ENCODE results near the gene CEP152.

Gene CEP152

GRCh38 chr15:48695827-48696573 lies 114.9 kb downstream of the CEP152 start:
- Histone ChIP-seq H3K27ac (ENCODE audit: insufficient read depth, low read length, poor library complexity, severe bottlenecking) (no peak overlapping the region), H3K4me1 (ENCODE audit: control insufficient read depth, insufficient read depth, low read length, poor library complexity, severe bottlenecking) (no peaks in the 10 kb centered on the region), H3K27me3 (replicated peaks; ENCODE audit: control insufficient read depth, insufficient read depth, low read length, poor library complexity, severe bottlenecking) (no peaks in the 10 kb centered on the region), H3K36me3 (ENCODE audit: control insufficient read depth, insufficient read depth, low read length) (no peaks in the 10 kb centered on the region), H3K4me3 (ENCODE audit: insufficient read depth, low read depth, low read length, poor library complexity, severe bottlenecking) (no peak overlapping the region), H3K9me3 (ENCODE audit: control insufficient read depth, low read length) (no peaks in the 10 kb centered on the region)
- DNase-seq: no peak

- H3K4me1 ChIP-seq (ENCODE audit: control insufficient read depth, insufficient read depth, low read length, poor library complexity, severe bottlenecking): no peaks in the 10 kb centered on the region
- no peaks in the 10 kb centered on the region for H3K27me3 ChIP-seq (replicated peaks; ENCODE audit: control insufficient read depth, insufficient read depth, low read length, poor library complexity, severe bottlenecking)
- no peaks in the 10 kb centered on the region for H3K36me3 ChIP-seq (ENCODE audit: control insufficient read depth, insufficient read depth, low read length)
- no peak for DNase-seq
- no peaks in the 10 kb centered on the region for H3K9me3 ChIP-seq (ENCODE audit: control insufficient read depth, low read length)
- no peak overlapping the region for H3K4me3 ChIP-seq (ENCODE audit: insufficient read depth, low read depth, low read length, poor library complexity, severe bottlenecking)
- H3K27ac ChIP-seq (ENCODE audit: insufficient read depth, low read length, poor library complexity, severe bottlenecking): no peak overlapping the region
These were observed 115.6 kb downstream of the CEP152 start for GRCh38 chr15:48695088-48695826.

GRCh38 chr15:48693484-48693883 lies 117.4 kb downstream of the CEP152 start:
- no peaks in the 10 kb centered on the region for H3K4me1 ChIP-seq (ENCODE audit: control insufficient read depth, insufficient read depth, low read length, poor library complexity, severe bottlenecking)
- H3K27me3 ChIP-seq (replicated peaks; ENCODE audit: control insufficient read depth, insufficient read depth, low read length, poor library complexity, severe bottlenecking): no peaks in the 10 kb centered on the region
- no peaks in the 10 kb centered on the region for H3K36me3 ChIP-seq (ENCODE audit: control insufficient read depth, insufficient read depth, low read length)
- no peak for DNase-seq
- H3K9me3 ChIP-seq (ENCODE audit: control insufficient read depth, low read length): no peaks in the 10 kb centered on the region
- no peak overlapping the region for H3K4me3 ChIP-seq (ENCODE audit: insufficient read depth, low read depth, low read length, poor library complexity, severe bottlenecking)
- H3K27ac ChIP-seq (ENCODE audit: insufficient read depth, low read length, poor library complexity, severe bottlenecking): no peak overlapping the region

GRCh38 chr15:48688493-48688892 lies 122.4 kb downstream of the CEP152 start:
- H3K27me3 ChIP-seq (replicated peaks; ENCODE audit: control insufficient read depth, insufficient read depth, low read length, poor library complexity, severe bottlenecking): no peaks in the 10 kb centered on the region
- no peak overlapping the region for H3K27ac ChIP-seq (ENCODE audit: insufficient read depth, low read length, poor library complexity, severe bottlenecking)
- no peaks in the 10 kb centered on the region for H3K4me1 ChIP-seq (ENCODE audit: control insufficient read depth, insufficient read depth, low read length, poor library complexity, severe bottlenecking)
- H3K4me3 ChIP-seq (ENCODE audit: insufficient read depth, low read depth, low read length, poor library complexity, severe bottlenecking): no peak overlapping the region
- no peaks in the 10 kb centered on the region for H3K9me3 ChIP-seq (ENCODE audit: control insufficient read depth, low read length)
- no peak for DNase-seq
- no peaks in the 10 kb centered on the region for H3K36me3 ChIP-seq (ENCODE audit: control insufficient read depth, insufficient read depth, low read length)
